H1 (cell line): ENCODE results near the gene C2CD4D.

Experiments used
- CHD2 ChIP-seq: IDR thresholded peaks from 2 replicates; pipeline ENCODE4 v1.6.1; 2012; ENCODE audit warnings: low read length, improper control_type of control experiment
- EGR1 ChIP-seq: IDR thresholded peaks from 2 replicates; pipeline ENCODE4 v1.6.1; 2011; ENCODE audit warnings: low read depth, low read length, borderline replicate concordance
- EP300 ChIP-seq, 2 experiments: IDR thresholded peaks; 1 replicate in 1 of 2; 2 replicates in 1 of 2; pipeline ENCODE4 v1.6.1; 2011 to 2012; ENCODE audit warnings: low read depth in 2 of 2, low read length in 2 of 2, mild to moderate bottlenecking in 2 of 2, borderline replicate concordance in 1 of 2, inconsistent platforms in 1 of 2, moderate library complexity in 1 of 2
- FOSL1 ChIP-seq: IDR thresholded peaks from 2 replicates; pipeline ENCODE4 v1.6.1; 2011; ENCODE audit warnings: mild to moderate bottlenecking, low read depth, low read length, moderate library complexity; ENCODE audit not compliant: insufficient read depth
- PHF8 ChIP-seq: fragments of 200-600 bp; sonication (generic); conservative IDR thresholded peaks from 2 replicates; pipeline ENCODE4 v1.7.1; 2012; ENCODE audit warnings: low read depth, mild to moderate bottlenecking, inconsistent platforms, low read length, moderate library complexity
- POLR2A ChIP-seq, 2 experiments: IDR thresholded peaks; 1 replicate in 1 of 2; 2 replicates in 1 of 2; pipeline ENCODE4 v1.6.1; 2011; ENCODE audit warnings: low read depth in 2 of 2, low read length in 2 of 2, mild to moderate bottlenecking in 2 of 2; ENCODE audit errors: control extremely low read depth in 1 of 2
- RNF2 ChIP-seq: fragments of 200-900, 300-1000 bp; sonication (generic); IDR thresholded peaks from 2 replicates; pipeline ENCODE4 v1.7.1; 2016; ENCODE audit warnings: borderline replicate concordance, low read depth, mild to moderate bottlenecking, antibody characterized with exemption, low read length; ENCODE audit not compliant: poor library complexity, severe bottlenecking; ENCODE audit errors: missing control alignments
- RXRA ChIP-seq: IDR thresholded peaks from 2 replicates; pipeline ENCODE4 v1.6.1; 2011; ENCODE audit warnings: low read depth, mild to moderate bottlenecking, low read length, moderate library complexity; ENCODE audit not compliant: insufficient read depth
- TF ChIP-seq, protein P1 (sequence below), 3 experiments: IDR thresholded peaks; 1 replicate in 2 of 3; 2 replicates in 1 of 3; pipeline versions ENCODE4 v1.5.1 to v1.6.1; 2011; ENCODE audit warnings: low read length in 3 of 3, mild to moderate bottlenecking in 3 of 3, inconsistent platforms in 2 of 3, low read depth in 1 of 3, moderate library complexity in 1 of 3; ENCODE audit not compliant: insufficient read depth in 1 of 3; ENCODE audit errors: control extremely low read depth in 1 of 3

- TF ChIP-seq, protein P1, sequence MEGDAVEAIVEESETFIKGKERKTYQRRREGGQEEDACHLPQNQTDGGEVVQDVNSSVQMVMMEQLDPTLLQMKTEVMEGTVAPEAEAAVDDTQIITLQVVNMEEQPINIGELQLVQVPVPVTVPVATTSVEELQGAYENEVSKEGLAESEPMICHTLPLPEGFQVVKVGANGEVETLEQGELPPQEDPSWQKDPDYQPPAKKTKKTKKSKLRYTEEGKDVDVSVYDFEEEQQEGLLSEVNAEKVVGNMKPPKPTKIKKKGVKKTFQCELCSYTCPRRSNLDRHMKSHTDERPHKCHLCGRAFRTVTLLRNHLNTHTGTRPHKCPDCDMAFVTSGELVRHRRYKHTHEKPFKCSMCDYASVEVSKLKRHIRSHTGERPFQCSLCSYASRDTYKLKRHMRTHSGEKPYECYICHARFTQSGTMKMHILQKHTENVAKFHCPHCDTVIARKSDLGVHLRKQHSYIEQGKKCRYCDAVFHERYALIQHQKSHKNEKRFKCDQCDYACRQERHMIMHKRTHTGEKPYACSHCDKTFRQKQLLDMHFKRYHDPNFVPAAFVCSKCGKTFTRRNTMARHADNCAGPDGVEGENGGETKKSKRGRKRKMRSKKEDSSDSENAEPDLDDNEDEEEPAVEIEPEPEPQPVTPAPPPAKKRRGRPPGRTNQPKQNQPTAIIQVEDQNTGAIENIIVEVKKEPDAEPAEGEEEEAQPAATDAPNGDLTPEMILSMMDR (IDR thresholded peaks at IDR 0.05; ENCODE audit: control extremely low read depth in 1 of 3, insufficient read depth in 1 of 3, low read depth in 1 of 3, low read length in 3 of 3), result no peak
- no peak for TF ChIP-seq EP300 (IDR thresholded peaks at IDR 0.05; ENCODE audit: borderline replicate concordance in 1 of 2, low read depth in 2 of 2, low read length in 2 of 2)
- no peak for TF ChIP-seq EGR1
- TF ChIP-seq PHF8, result no peak
- no peak for TF ChIP-seq POLR2A (IDR thresholded peaks at IDR 0.05; ENCODE audit: control extremely low read depth in 1 of 2, low read depth in 2 of 2, low read length in 2 of 2)
- TF ChIP-seq CHD2, result no peak
- TF ChIP-seq RXRA, result no peak
- TF ChIP-seq FOSL1, result no peak
- no peak for TF ChIP-seq RNF2
Measured at GRCh38 chr1:151800830-151801229, 38.8 kb downstream of the C2CD4D start.
